Measurements from ENCODE around the gene BTBD9. TPM values are rescaled to one million over a fixed set of nuclear protein-coding genes. Genes with fewer than 3 reads are reported as not detected.

The BTBD9 gene
- total and polyA plus RNA-seq, 2 donors (not counting 1 experiment from before 2014, with no cell fraction given), result 4.1 to 48.9 TPM

- intact Hi-C loops (cut with micrococcal nuclease), result no loop called here
- DNase-seq, result no peak
- 100% methylated on average over 2 of the region's 3 CpGs for WGBS (ENCODE audit: insufficient coverage)
- no peaks in the 10 kb centered on the region for H3K79me2 ChIP-seq (ENCODE audit: control insufficient read depth, insufficient read depth, low read length)
- Mint-ChIP-seq H3K4me3 (no peak overlapping the region), H3K27me3 (no peaks in the 10 kb centered on the region), H3K9me3 (ENCODE audit: insufficient read depth) (no peaks in the 10 kb centered on the region), H3K27ac (no peak overlapping the region), H3K4me1 (peaks cover 2% of the 10 kb centered on the region)
- H3K4me3 ChIP-seq (ENCODE audit: control extremely low read depth in 1 of 5, extremely low read depth in 1 of 5, insufficient read depth in 1 of 5, low read depth in 2 of 5, low read length in 4 of 5), result no peak overlapping the region
- no peaks in the 10 kb centered on the region for H3K27me3 ChIP-seq (replicated peaks in 1 of 4; ENCODE audit: control extremely low read depth in 1 of 4, control insufficient read depth in 3 of 4, insufficient read depth in 4 of 4, low read length in 3 of 4)
- H3K9me3 ChIP-seq (ENCODE audit: control extremely low read depth in 1 of 3, control insufficient read depth in 2 of 3, insufficient read depth in 1 of 3, low read length in 2 of 3), result no peaks in the 10 kb centered on the region
- no peak for ATAC-seq (ENCODE audit: low read depth)
- no peaks in the 10 kb centered on the region for H4K20me1 ChIP-seq (ENCODE audit: control insufficient read depth, insufficient read depth, low read length, poor library complexity, severe bottlenecking)
- H3K9ac ChIP-seq (ENCODE audit: low read length), result no peak overlapping the region
- POLR2A ChIA-PET, result no interaction called here
- no peaks in the 10 kb centered on the region for H3K36me3 ChIP-seq (replicated peaks in 1 of 2; ENCODE audit: control extremely low read depth in 1 of 2, control insufficient read depth in 1 of 2, extremely low read depth in 1 of 2, insufficient read depth in 2 of 2, low read length in 1 of 2)
- TF ChIP-seq EZH2 (IDR thresholded peaks at IDR 0.05; ENCODE audit: borderline replicate concordance, insufficient read depth, low read depth, low read length, poor library complexity, severe bottlenecking) (no peak), CTCF (IDR thresholded peaks at IDR 0.05) (no peak)
- no peak overlapping the region for H2AFZ ChIP-seq (ENCODE audit: insufficient read depth, low read depth, low read length, poor library complexity, severe bottlenecking)
- CTCF ChIA-PET, result interaction anchor here (2.9 kb wide), 1 partner anchor 11 kb away, joined by 9 read pairs; no protein-coding TSS in a partner anchor
- no peaks in the 10 kb centered on the region for H3K4me1 ChIP-seq (ENCODE audit: control insufficient read depth in 2 of 2, insufficient read depth in 2 of 2, low read length in 2 of 2)
- no peak overlapping the region for H3K4me2 ChIP-seq (replicated peaks; ENCODE audit: low read depth, low read length, poor library complexity, severe bottlenecking)
- no peak overlapping the region for H3K27ac ChIP-seq (ENCODE audit: low read length in 2 of 2)
Measured at GRCh38 chr6:38504996-38505395, 134.7 kb downstream of the BTBD9 start.

- Histone ChIP-seq H3K4me3 (ENCODE audit: control extremely low read depth in 1 of 5, extremely low read depth in 1 of 5, insufficient read depth in 1 of 5, low read depth in 2 of 5, low read length in 4 of 5) (no peak overlapping the region), H3K9ac (ENCODE audit: low read length) (no peak overlapping the region), H3K27me3 (replicated peaks in 1 of 4; ENCODE audit: control extremely low read depth in 1 of 4, control insufficient read depth in 3 of 4, insufficient read depth in 4 of 4, low read length in 3 of 4) (no peaks in the 10 kb centered on the region), H3K4me2 (replicated peaks; ENCODE audit: low read depth, low read length, poor library complexity, severe bottlenecking) (no peak overlapping the region), H3K27ac (ENCODE audit: low read length in 2 of 2) (no peak overlapping the region), H3K79me2 (ENCODE audit: control insufficient read depth, insufficient read depth, low read length) (no peaks in the 10 kb centered on the region), H4K20me1 (ENCODE audit: control insufficient read depth, insufficient read depth, low read length, poor library complexity, severe bottlenecking) (no peaks in the 10 kb centered on the region), H3K36me3 (replicated peaks in 1 of 2; ENCODE audit: control extremely low read depth in 1 of 2, control insufficient read depth in 1 of 2, extremely low read depth in 1 of 2, insufficient read depth in 2 of 2, low read length in 1 of 2) (no peaks in the 10 kb centered on the region), H3K4me1 (ENCODE audit: control insufficient read depth in 2 of 2, insufficient read depth in 2 of 2, low read length in 2 of 2) (no peaks in the 10 kb centered on the region), H2AFZ (ENCODE audit: insufficient read depth, low read depth, low read length, poor library complexity, severe bottlenecking) (no peak overlapping the region), H3K9me3 (ENCODE audit: control extremely low read depth in 1 of 3, control insufficient read depth in 2 of 3, insufficient read depth in 1 of 3, low read length in 2 of 3) (no peaks in the 10 kb centered on the region)
- Mint-ChIP-seq H3K4me1 (peaks cover 2% of the 10 kb centered on the region), H3K9me3 (ENCODE audit: insufficient read depth) (no peaks in the 10 kb centered on the region), H3K4me3 (no peak overlapping the region), H3K27me3 (no peaks in the 10 kb centered on the region), H3K27ac (no peak overlapping the region)
- intact Hi-C loops (cut with micrococcal nuclease), result no loop called here
- 97% methylated on average over 5 of the region's 6 CpGs for WGBS (ENCODE audit: insufficient coverage)
- POLR2A ChIA-PET, result no interaction called here
- DNase-seq, result no peak
- no peak for ATAC-seq (ENCODE audit: low read depth)
- TF ChIP-seq EZH2 (IDR thresholded peaks at IDR 0.05; ENCODE audit: borderline replicate concordance, insufficient read depth, low read depth, low read length, poor library complexity, severe bottlenecking), result no peak
- no peak for TF ChIP-seq CTCF (IDR thresholded peaks at IDR 0.05)
- CTCF ChIA-PET, result interaction anchor here (2.8 kb wide), 1 partner anchor 10 kb away, joined by 15 read pairs; no protein-coding TSS in a partner anchor
Measured at GRCh38 chr6:38503960-38504682, 135.6 kb downstream of the BTBD9 start.

Measured in B cell (primary cell).